HG03457 (cell line): Measurements from ENCODE around the gene ZNF575.
A peak's percentile ranks its signal among the peaks of the same experiment; 100 is the strongest.
"Not testable (repeated sequence)": the region's sequence is repeated elsewhere in the genome, so short reads cannot be mapped to it uniquely, and the experiment has no call there.

Experiments used
- ATAC-seq: cut with Tn5 transposase; IDR thresholded peaks from one replicate; pipeline ENCODE4 v1.9.1; 2021; ENCODE audit warnings: moderate number of reproducible peaks; ENCODE audit not compliant: unreplicated experiment

Gene ZNF575

DNA sequence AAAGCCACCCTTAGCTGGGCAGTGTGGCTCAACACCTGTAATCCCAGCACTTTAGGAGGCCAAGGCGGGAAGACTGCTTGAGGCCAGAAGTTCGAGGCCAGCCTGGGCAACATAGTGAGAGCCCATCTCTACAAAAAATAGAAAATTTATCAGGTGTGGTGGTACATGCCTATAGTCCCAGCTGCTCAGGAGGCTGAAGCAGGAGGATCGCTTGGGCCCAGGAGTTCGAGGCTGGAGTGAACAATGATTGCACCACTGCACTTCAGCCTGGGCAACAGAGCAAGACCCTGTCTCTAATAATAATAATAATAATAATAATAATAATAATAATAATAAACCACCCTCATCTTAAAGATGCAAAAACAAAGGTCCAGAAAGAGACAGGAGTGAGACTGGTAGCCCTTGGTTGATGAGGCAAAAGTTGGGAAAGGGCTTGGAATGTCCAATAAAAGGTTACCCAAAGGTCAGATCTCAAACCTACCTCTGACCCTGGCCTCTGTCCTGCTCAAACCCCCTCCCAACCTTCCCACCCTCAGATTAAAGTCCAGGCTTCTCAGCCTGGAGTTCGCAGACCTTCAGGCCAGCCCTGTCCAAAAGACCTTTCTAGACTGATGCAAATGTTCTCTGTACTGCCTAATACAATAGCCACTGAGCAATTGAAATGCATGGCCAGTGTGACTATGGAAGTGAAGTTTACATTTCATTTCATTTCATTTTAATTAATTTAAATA is 9.1 kb downstream of the ZNF575 start:
- ATAC-seq, result no peak

DNA sequence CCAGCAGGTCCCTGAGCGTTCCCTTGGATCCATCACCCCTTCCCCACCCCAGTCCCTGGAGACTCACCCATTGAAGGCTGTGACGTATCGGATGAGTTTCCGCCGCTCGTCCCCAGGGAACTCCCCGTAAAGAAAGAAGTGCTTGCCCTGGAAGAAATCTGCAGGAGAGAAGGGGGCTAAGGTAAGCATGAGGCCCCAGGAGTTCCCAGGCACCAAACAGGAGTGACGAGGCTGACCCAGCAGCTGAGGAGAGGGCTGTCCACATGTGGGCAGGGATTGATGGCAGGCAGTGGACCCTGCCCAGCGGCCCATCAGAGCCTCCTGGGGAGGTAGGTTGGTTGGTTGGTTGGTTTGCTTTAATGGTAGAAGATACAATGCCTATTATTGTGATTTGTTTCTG is 11.1 kb downstream of the ZNF575 start:
- no peak for ATAC-seq

DNA sequence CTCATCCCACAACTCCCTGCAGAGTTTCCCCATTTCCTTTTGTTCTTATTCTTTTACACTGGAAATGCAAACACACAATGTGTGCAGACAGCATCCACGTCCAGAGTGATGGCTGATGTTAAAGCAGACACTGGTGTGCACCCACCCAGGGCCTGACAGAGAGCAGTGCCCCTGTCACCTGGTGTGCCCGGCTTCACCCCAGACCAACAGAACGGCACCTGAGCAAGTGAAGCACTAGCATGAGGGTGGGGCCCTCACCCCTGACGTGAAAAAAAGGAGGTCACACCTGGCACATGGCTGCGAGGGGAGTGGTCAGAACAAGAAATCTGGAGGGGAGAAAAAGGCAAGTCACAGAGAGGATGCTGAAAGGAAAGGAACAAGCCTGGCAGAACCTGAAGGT is 12.3 kb downstream of the ZNF575 start:
- ATAC-seq, result no peak

- no peak for ATAC-seq
Measured at GRCh38 chr19:43545981-43546380, 13.0 kb downstream of the ZNF575 start.

GRCh38 chr19:43546581-43546980 is 13.6 kb downstream of the ZNF575 start:
- ATAC-seq, result no peak

DNA sequence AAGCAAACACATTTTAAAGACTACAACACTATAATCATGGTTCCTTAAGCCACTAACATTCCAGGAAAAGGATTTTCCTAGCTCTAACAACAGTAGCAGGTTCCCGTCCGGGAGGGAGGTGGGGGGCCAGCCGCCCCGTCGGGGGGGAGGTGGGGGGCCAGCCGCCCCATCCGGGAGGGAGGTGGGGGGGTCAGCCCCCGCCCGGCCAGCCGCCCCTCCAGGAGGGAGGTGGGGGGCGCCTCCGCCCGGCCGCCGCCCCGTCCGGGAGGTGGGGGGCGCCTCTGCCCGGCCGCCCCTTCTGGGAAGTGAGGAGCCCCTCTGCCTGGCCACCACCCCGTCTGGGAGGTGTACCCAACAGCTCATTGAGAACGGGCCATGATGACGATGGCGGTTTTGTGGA is 14.9 kb downstream of the ZNF575 start:
- not testable (repeated sequence) for ATAC-seq

- ATAC-seq, result no peak
Measured at GRCh38 chr19:43548706-43549105, 15.7 kb downstream of the ZNF575 start.

DNA sequence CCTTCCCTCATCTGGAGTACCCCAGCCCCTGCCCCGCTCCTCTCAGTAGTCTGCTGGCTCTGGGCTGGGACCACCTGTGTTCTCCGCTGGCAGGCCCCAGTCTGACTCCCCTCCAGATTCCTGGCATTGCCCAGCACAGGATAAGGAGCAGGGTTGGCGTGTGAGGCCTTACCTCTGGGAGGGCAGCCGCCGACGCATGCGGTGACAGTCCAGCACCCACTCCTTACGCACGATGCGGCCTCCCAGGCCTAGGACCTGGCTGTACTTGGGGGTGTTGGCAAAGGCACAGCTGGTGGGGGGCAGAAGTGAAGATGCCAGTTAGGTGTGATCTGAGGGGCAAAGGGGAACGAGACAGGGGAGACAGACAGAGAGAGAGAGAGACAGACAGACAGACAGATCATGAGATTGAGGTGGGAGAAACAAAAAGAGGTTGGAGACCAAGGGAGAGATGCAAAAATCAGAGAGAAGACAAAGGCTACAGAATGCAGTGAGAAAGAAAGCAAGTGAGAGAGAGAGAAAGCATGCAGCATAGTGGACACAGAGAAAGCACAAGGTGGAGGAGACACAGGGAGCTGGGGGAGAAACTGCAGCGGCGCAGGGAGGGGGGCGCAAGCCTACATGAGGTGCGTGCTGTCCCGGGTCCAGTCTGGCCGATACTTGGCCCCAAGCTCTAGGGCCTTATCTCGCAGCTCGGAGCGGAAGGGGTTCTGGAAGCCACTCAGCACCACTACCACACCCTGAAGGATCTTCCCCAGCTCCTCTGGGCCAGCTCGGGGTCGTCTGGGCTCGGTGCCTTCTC is 18.6 kb downstream of the ZNF575 start:
- ATAC-seq, result no peak

DNA sequence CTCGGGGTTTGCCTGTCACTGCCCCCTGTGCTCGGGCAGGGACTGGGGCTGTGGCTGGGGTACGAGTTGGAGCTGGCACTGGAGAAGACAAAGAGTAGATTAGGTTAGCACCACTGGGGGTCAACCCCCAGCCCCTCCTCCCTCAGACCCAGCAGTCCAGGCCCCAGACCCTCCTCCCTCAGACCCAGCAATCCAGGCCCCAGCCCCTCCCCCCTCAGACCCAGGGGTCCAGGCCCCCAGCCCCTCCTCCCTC is 19.1 kb downstream of the ZNF575 start:
- no peak for ATAC-seq

GRCh38 chr19:43552616-43553015 is 19.6 kb downstream of the ZNF575 start:
- no peak for ATAC-seq

DNA sequence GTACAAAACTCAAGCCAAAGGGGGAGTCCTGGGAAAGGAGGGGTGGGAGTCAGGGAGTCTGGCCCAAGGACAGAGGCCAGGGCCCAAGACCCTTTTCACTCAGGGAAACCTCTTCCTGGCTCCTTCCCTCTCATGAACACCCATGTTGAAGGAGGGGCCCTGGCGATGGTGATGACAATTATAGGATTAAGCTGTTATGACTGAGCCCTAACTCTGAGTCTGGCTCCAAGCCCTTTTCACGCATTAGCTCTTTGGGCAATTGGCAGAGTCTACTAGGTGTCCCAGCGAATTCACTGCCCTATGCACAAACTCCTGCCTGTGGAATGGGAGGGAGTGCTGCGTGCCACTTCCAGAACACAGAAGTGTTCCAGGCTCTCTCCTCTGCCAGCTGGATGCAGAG is 20.7 kb downstream of the ZNF575 start:
- ATAC-seq, result no peak

DNA sequence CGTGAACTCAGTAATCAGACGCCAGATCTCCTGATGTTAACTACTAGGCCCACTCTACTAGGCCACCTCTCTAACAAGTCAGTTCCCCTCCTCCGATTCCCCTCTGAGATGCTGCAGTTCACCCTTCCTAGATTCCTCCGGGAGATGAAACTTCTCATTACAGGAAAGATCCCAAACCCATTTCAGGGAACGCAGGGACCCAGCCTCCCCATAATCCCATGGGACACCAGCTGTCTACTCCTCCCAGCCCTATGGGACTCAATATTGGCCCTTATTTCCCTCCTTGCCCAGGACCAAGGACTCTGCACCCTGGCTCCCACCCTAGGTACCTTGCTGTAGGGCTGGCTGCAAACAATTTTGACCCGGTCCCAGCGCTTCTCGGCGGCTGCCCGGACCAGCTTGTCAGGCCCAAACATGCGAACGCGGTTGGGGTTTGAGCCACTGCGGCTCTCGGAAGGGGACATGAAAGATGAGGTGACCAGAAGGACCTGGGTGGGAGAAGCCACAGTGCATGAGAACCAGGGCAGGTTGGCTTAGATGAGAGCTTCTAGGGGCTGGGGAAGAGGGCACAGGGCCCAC is 21.4 kb downstream of the ZNF575 start:
- ATAC-seq, result no peak

DNA sequence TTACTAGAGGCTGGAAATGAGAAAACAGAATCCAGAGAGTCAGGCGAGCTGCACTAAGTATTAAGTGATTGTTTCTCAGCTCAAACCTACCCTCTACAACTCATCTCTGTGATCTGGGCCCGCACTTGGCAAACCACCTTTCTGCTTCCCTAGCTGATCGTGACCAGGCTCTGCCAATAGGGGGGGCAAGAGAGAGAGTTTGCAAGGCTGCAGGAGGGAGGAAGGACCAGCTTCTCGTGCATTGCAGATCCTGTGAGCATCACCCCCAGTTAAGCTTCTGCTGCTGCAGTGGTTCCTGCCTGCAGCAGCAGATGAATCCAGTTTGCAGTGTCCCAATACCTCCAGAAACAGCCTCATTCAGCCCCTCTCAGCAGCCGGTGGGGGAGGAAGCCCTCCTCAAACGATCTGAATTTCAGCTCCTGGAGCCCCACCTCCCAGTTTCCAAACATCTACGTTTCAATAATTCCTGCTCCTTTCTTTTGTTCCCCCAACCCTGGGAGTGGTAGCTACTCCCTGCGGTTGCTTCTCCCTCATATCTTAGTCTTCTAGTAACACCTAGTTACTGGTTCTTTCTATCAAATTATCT is 22.3 kb downstream of the ZNF575 start:
- ATAC-seq, result no peak

- no peak for ATAC-seq
Measured at GRCh38 chr19:43560687-43561086, 27.7 kb downstream of the ZNF575 start.

DNA sequence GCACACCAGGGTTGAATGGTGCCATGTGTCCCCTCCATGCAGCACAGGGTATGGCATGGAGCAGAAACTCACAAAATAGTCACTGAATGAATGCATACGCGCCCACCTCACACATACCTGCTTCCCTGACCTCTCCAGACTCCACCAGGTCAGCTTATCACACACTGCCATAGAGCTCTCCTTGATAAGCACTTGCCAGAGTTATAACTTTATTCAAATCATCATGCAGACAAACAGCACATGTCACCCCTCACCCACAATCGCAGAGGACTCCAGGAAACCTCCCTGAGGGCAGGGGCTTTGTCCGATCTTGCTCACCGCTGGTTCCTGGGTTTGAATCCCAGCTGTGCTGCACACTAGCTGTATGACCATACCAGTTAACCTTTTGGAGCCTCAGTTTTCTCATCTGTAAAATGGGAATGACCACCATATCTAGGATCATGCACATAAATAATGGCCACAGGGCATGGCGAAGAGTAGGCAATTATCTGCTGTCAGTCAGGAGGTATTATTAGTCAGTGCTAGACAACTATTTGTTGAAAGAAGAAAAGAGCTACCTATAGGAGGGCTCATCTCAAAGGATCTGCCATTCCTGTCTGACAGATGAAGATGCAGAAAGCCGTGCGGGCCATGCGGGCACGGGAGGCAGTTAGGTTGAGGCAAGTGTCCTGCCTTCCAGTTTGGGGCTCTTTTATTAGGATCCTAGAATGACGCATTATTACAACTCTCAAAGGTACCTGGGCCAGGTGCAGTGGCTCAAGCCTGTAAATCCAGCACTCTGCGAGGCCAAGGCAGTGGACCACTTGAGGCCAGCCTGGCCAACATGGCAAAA is 28.4 kb downstream of the ZNF575 start:
- no peak for ATAC-seq

DNA sequence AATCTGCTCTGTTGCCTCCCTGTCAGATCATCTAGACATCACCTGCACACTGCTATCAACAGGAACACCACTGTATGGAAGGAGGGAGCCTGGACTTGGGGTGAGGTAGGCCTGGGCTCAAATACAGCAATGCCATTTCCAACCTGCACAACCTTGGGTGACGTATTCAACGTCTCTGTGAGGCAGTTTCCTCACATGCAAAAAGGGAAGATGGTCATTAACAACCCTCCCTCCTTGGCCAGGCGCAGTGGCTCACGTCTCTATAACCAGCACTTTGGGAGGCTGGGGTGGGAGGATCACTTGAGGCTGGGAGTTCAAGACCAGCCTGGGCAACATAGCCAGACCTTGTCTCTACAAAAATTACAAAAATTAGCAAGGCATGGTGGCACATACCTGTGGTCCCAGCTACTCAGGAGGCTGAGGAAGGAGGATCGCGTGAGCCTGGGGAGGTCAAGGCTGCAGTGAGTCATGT is 29.3 kb downstream of the ZNF575 start:
- no peak for ATAC-seq

GRCh38 chr19:43562698-43563241 is 29.8 kb downstream of the ZNF575 start:
- peak; percentile 78 for ATAC-seq

GRCh38 chr19:43563816-43564457 is 30.9 kb downstream of the ZNF575 start:
- no peak for ATAC-seq

GRCh38 chr19:43564800-43565199 is 31.8 kb downstream of the ZNF575 start:
- ATAC-seq, result no peak

GRCh38 chr19:43569657-43570056 is 36.7 kb downstream of the ZNF575 start:
- no peak for ATAC-seq
